ENCODE measurements around the gene TLCD2. TPM values are rescaled to one million over a fixed set of nuclear protein-coding genes. Genes with fewer than 3 reads are reported as not detected.
"Not testable (repeated sequence)": the region's sequence is repeated elsewhere in the genome, so short reads cannot be mapped to it uniquely, and the experiment has no call there.

The TLCD2 gene, protein sequence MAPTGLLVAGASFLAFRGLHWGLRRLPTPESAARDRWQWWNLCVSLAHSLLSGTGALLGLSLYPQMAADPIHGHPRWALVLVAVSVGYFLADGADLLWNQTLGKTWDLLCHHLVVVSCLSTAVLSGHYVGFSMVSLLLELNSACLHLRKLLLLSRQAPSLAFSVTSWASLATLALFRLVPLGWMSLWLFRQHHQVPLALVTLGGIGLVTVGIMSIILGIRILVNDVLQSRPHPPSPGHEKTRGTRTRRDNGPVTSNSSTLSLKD
- polyA plus RNA-seq (ENCODE audit: insufficient read depth in 1 of 5, insufficient read length in 5 of 5, low replicate concordance in 1 of 5), result 10 to 100 TPM in 1 of 5 donors, 1 to 10 TPM in 4; 8.2 to 12.8 (median 9.1) TPM
- long read RNA-seq, donor 1, full-length matches to known transcripts, result 2 of 2 reads
- long read RNA-seq, donor 1, partial matches to known transcripts, result 0 of 2 reads
- long read RNA-seq, donor 1, other reads (novel, unspliced or antisense), result 0 of 2 reads
- long read RNA-seq, donor 2, full-length matches to known transcripts, result 1 of 1 reads
- long read RNA-seq, donor 2, partial matches to known transcripts, result 0 of 1 reads
- long read RNA-seq, donor 2, other reads (novel, unspliced or antisense), result 0 of 1 reads
- long read RNA-seq, donor 3, result 0 reads
- long read RNA-seq, donor 4, full-length matches to known transcripts, result 2 of 2 reads
- long read RNA-seq, donor 4, partial matches to known transcripts, result 0 of 2 reads
- long read RNA-seq, donor 4, other reads (novel, unspliced or antisense), result 0 of 2 reads
- long read RNA-seq, donor 5, full-length matches to known transcripts, result 3 of 3 reads
- long read RNA-seq, donor 5, partial matches to known transcripts, result 0 of 3 reads
- long read RNA-seq, donor 5, other reads (novel, unspliced or antisense), result 0 of 3 reads
- long read RNA-seq, donor 6, full-length matches to known transcripts, result 3 of 3 reads
- long read RNA-seq, donor 6, partial matches to known transcripts, result 0 of 3 reads
- long read RNA-seq, donor 6, other reads (novel, unspliced or antisense), result 0 of 3 reads
- long read RNA-seq, donor 7, full-length matches to known transcripts, result 3 of 3 reads
- long read RNA-seq, donor 7, partial matches to known transcripts, result 0 of 3 reads
- long read RNA-seq, donor 7, other reads (novel, unspliced or antisense), result 0 of 3 reads
- long read RNA-seq, donor 8, result 0 reads

- peak in 1 of 2 donors; percentile 63 for DNase-seq
These were observed at the start of gene TLCD2 for GRCh38 chr17:1709971-1710806. TSS of gene TLCD2 (minus strand) at chr17:1710377. CDS start at chr17:1710242, 135 bp downstream.

DNA sequence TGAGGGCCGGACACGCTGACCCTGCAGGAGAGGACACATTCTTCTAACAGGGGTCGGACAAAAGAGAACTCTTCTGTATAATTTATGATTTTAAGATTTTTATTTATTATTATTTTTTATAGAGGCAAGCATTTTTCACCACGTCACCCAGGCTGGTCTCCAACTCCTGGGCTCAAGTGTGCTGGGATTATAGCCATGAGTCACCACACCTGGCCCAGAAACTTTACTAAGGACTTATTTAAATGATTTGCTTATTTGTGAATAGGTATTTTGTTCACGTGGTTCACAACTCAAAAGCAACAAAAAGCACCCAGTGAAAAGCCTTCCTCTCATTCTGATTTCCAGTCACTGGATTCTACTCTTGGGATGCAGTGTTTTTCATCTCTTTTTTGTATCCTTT, 49.4 kb upstream of the TLCD2 start:
- DNase-seq, result no peak

- no peak for DNase-seq
These were observed 48.6 kb upstream of the TLCD2 start for GRCh38 chr17:1758807-1759206.

- DNase-seq, result no peak
These were observed 45.7 kb upstream of the TLCD2 start for GRCh38 chr17:1755827-1756262.

GRCh38 chr17:1755252-1755826, 45.2 kb upstream of the TLCD2 start:
- DNase-seq, result no peak

DNA sequence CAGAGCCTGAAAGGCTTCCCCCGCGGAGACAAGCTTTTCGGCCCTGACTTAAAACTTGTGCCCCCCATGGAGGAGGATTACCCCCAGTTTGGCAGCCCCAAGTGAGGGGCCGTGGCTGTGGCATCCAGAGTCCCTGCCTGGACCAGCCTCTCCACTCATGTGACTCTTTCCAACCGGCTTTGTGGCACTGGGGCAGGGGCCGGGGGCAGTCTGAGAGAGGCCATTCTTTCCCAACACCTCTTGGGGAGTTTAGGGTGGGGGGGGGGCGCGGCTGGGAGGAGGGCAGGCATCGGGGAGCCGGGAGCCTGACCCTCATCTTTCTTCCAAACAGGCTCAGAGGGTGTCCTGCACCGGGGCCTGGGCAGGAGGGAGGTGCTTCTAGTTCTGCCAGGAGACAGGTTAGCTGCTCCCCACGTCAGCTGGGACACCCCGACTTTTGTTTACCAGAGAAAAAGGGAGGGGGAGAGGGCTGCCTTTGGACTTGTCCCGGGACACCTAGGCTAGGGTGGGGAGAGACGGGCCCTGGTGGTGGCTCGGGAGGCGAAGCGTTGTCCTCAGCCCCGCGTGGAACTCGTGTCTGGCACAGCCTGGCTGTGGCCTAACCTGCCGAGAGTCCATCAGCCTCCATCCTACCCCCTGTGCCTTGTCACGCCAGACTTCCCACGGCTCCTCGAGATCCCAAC, 44.4 kb upstream of the TLCD2 start:
- DNase-seq, result no peak

DNA sequence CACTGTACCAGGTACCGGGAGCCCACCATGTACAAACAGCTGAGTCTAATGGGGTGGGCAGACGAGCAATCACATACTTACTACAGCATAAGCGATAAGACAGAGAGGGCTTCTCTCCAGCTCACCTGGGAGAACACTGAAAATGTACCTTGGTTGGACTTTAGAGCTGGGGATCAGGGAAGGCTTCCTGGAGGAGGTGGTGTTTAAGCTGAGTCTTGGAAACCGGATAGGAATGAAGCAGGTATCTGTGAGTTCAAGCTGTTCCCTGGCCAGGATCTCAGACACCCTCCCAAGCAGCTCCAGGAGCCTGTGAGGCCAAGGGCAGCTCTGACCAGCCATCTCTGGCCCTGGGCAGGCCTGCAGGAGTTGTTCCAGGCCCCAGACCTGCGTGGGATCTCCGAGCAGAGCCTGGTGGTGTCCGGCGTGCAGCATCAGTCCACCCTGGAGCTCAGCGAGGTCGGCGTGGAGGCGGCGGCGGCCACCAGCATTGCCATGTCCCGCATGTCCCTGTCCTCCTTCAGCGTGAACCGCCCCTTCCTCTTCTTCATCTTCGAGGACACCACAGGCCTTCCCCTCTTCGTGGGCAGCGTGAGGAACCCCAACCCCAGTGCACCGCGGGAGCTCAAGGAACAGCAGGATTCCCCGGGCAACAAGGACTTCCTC, 43.7 kb upstream of the TLCD2 start:
- DNase-seq, result no peak

DNA sequence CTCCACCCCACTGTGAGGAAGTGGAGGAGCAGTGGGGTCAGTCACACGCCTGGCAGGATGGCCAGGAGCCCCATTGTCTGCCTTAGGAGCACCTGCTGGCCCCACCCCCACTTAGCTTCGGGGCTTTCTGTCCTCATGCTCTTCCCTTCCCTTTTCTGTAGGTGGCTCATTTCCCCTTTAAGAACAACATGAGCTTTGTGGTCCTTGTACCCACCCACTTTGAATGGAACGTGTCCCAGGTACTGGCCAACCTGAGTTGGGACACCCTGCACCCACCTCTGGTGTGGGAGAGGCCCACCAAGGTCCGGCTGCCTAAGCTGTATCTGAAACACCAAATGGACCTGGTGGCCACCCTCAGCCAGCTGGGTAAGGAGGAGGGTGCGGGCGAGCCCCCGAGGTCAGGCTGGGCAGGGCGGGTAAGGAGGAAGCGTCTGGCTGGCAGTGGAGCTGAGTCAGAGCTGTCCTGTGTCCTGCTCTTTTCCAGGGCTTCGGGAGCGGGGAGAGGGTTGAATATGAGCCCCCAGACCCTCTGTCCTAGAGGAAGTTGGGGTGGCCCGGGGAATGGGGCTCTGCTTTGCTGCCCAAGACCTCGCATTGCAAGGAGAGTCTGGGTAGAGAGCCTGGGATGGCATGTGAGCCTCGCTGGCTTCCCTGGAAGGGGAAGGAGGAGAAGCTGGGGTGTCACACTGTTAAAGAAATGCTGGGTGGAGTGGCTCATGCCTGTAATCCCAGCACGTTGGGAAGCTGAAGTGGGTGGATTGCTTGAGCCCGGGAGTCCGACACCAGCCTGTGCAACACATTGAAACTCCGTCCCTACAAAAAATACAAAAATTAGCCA, 42.5 kb upstream of the TLCD2 start:
- DNase-seq, result no peak

- DNase-seq, result no peak
These were observed 40.5 kb upstream of the TLCD2 start for GRCh38 chr17:1750628-1751027.

- no peak for DNase-seq
These were observed 36.9 kb upstream of the TLCD2 start for GRCh38 chr17:1746975-1747543.

DNA sequence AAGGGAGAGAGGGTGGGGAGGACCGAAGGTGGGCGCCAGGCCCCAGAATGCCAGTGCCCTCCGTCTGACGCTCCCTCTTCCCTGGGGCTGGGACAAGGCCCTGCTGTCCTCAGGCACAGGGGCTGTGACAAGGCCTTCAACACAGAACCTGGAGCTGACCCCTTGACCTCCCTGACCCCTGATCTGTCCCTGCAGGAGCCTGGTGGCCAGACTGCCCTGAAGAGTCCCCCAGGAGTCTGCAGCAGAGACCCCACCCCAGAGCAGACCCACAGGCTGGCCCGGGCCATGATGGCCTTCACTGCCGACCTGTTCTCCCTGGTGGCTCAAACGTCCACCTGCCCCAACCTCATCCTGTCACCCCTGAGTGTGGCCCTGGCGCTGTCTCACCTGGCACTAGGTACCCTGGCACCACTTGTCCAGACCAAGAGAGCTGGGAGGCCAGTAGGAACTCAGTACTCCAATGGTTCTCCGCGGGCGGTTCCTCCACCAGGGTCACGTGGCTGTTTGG, 35.4 kb upstream of the TLCD2 start:
- no peak for DNase-seq

DNA sequence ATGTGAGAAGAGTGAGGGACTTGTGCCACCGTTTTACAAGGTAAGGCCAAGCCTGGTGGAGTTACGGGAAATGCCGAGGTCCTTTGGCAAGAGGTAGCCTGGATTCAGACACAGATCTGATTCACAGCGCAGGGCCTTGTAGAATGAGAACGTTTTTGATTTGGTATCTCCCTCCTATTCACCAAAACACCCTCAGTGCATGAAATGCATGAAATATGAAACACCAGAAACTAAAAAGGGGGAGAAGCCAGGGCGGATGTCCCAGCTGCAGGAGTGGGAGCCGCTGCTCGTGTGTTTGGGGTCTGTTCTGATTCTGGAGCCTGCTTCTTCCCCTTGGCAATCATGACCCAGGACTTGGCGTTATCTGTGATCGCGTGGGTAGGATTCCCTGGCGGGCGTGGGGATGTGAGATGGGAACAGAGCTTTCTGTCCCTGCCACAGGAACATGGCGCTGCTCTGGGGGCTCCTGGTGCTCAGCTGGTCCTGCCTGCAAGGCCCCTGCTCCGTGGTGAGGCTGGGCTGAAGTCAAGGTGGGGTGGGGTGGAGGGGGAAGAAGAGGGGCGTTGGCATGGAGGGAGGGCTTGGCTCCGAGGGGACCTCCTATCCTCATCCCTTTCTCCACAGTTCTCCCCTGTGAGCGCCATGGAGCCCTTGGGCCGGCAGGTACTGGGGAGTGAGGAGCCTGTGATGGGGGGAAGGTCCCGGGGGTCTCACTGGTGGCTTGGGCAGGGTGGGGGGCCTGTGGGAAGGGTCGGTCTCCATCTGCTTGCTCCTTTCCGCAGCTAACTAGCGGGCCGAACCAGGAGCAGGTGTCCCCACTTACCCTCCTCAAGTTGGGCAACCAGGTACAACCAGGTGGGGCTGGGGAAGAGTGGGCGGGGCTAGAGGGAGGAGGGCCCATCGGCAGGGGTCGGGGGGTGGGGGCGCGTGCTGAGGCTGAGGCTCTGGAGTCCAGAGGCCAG, 34.7 kb upstream of the TLCD2 start:
- DNase-seq, result no peak

- DNase-seq, result no peak
These were observed 32.9 kb upstream of the TLCD2 start for GRCh38 chr17:1743088-1743439.

DNA sequence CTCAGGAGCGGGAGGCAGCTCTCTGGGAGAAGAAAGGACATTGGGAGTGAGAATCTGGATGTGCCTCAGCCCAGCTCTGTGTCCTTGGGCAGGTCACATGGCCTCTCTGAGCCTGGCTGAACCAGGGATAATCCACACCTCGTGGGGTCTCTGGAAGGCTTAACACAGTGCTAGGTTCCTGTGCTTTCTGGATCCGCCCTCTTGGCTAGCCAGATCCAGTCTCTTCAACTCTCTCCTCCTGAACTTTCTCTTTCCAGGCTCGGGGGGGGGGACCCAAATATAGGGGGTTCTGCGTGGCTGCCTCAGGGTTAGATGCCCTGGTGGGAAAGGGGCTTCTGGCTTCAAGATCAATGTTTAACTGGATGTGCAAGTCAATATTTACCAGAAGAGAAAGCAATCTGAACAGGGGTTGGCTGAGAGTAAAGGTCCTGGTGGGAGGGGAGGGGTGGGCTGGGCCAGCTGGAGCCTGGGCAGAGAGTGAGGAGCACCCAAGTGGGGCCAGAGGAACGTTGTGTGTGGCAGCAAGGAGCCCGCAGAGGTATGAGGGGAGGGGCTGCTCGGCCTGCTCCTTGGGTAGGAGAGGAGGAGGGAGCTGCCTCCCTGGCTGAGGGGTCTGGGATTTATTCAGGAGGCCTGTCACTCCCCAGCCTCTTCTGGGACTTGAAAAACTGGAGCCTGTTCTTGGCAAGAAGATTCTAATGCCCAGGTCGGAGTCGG, 32.4 kb upstream of the TLCD2 start, which contains the start of gene SERPINF2:
Gene SERPINF2, plus strand, starts transcription at position 501 of the 717 bp plus-strand sequence. CDS start 2,125 bp downstream, outside the sequence.
- no peak for DNase-seq

- not testable (repeated sequence) for DNase-seq
These were observed 31.7 kb upstream of the TLCD2 start for GRCh38 chr17:1741899-1742298.

All from right lung (tissue), 10 donors.